Body of pancreas (tissue), 4 donors: ENCODE results near the gene SV2B.

ENCODE experiments used
- CTCF ChIP-seq, 7 experiments: fragments of 450-650 bp in 4 of 7; fragments of 200-600 bp in 3 of 7; sonication (generic) in 3 of 7; IDR thresholded peaks; one replicate each; pipeline ENCODE4 v1.5.1; 2016 to 2019; ENCODE audit warnings: antibody characterized with exemption in 7 of 7
- POLR2A ChIP-seq, 3 donors: fragments of 450-650 bp; IDR thresholded peaks; one replicate each; pipeline ENCODE4 v1.6.1; 2016; ENCODE audit warnings: antibody characterized with exemption in 3 of 3, mild to moderate bottlenecking in 2 of 3

- TF ChIP-seq CTCF (IDR thresholded peaks at IDR 0.05) (no peak), POLR2A (IDR thresholded peaks at IDR 0.05) (no peak)
Observed at GRCh38 chr15:91252756-91253155, 152.7 kb downstream of the SV2B start.
